Stimulated activated CD8-positive, alpha-beta memory T cell treated with anti-CD3 and anti-CD28 coated beads, Interleukin-12 subunit alpha, Interleukin-12 subunit beta, amount 100 ng/mL, for 4 hours (primary cell): ENCODE measurements around the gene STIM2.

ENCODE experiments used
- DNase-seq: peaks from one replicate; pipeline ENCODE4 v3.0.0-alpha.2; 2020; ENCODE audit warnings: low read depth

Gene STIM2

DNA sequence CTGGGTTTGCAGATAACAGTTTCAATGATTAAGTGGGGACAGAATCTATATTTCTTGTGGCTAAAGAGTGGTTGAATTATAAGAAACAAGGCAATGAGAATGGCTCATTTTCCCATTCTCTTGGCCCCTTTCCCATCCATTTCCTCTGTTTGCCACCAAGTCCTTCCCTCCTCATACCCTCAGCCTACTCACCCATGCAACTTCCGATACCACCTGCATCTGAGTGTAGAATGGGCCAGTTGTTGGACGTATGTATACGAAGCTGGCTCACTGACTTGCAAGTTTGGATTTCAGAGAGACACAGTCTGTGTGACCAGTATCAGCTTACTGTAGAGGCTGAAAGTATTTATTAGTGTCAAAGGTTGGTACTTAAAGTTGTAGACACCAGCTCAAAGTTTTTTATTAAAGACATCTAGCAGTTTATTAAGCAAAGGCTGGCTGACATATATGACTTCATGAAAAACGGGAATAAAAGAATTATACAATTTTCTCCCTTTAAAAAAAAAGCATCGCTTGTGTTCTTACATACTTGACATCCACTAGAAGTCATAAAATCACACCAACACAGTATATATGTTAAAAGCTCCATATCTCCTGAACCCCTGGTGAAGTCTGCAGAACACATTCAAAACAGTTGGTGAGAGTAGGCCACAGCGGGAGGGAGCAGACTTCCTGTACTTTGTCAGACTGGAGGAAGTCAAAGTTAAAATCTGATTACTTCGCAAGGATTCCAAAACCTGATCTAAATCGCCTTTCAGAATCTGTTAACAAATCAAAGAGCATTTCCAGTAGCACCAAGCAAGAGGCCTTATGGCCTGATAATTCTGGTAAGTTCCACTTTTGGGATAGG lies 22.4 kb upstream of the STIM2 start:
- DNase-seq, result no peak

GRCh38 chr4:26839016-26839415 lies 21.6 kb upstream of the STIM2 start:
- no peak for DNase-seq

DNA sequence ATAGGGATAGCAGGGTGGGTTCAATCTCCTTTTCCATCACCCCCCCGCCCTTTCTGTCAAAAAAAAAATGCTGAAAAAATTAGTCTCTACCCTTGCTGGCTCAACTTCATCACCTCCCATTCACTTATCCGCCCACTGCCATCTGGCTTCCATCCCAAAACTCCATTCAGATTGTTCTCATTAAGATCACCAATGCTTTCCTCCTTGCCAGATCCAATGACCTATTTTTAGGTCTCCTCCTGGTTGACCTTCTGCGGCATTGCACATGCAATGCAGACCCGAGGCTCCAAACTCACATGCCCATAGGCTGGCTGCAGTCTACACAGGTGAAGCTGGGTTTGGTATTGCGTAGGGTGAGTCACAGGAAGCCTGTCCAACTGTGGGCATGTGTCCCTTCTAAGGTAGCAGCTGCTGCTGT lies 21.1 kb upstream of the STIM2 start:
- no peak for DNase-seq

GRCh38 chr4:26840786-26841185 lies 19.9 kb upstream of the STIM2 start:
- no peak for DNase-seq

DNA sequence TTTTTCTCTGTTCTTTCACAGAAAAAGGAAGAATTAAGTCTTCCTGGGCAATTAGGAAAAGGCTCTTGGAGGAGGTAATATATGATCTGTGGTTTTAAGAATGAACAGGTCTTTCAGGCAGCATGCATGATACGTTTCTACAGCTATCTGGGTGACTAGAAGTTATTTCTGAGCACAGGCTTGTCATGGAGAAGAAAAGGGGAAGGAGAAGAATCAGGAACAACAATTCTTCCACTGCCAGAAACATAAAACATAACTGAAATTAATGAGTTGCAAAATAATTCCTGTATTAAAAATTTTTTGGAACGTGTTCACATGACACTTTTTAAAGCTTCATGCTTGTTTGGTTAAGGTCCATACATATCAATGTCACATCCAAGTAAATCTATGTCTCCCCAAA lies 17.7 kb upstream of the STIM2 start:
- no peak for DNase-seq

DNA sequence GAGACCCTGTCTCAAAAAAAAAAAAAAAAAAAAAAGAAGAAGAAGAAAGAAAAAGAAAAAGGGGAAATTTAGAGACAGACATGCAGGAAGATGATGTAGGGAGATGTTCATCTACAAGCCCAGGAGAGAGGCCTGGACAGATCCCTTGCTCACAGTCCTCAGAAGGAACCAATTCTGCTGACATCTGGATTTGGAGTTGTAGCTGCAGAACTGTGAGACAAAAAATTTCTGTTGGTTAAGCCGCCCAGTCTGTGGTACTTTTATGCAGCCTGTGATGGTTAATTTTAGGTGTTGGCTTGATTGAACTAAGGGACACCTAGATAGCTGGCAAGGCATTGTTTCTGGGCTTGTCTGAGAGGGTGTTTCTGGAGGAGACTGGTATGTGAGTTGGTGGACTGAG lies 10.1 kb upstream of the STIM2 start:
- no peak for DNase-seq

DNA sequence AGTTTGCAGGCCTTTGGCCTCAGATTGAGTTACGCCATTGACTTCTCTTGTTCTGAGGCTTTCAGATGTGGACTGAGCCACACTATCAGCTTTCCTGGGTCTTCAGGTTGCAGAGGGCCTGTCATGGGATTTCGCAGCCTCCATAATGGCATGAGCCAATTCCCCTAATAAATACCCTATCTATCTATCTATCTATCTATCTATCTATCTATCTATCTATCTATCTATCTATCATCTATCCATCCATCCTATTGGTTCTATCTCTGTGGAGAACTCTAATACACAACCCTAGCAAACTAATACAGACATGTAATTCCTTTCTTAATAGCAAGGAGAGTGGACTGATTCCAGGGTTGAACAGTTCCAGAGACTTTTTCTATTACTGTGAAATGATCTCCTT lies 9.5 kb upstream of the STIM2 start:
- DNase-seq, result no peak

DNA sequence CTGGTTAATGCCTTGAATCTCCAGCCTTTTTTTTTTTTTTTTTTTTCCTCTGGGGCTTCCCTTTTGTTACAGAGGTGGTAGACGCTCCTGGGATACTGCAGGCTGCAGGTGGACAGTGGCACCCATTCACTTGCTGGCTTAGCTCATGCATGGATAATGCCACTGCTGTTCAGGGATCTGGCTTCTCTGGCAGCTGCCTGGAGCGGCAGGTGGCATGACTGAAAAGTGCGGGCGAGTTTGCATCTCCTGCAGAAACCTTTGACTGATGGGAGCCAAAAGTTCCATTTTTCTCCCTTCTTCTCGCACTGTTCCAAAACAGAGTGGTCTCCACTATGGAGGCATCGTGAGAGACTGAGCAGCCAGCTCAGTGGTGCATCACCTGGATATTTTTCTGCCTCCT lies 5.9 kb upstream of the STIM2 start:
- DNase-seq, result no peak

GRCh38 chr4:26856906-26857277 lies 3.7 kb upstream of the STIM2 start:
- no peak for DNase-seq

DNA sequence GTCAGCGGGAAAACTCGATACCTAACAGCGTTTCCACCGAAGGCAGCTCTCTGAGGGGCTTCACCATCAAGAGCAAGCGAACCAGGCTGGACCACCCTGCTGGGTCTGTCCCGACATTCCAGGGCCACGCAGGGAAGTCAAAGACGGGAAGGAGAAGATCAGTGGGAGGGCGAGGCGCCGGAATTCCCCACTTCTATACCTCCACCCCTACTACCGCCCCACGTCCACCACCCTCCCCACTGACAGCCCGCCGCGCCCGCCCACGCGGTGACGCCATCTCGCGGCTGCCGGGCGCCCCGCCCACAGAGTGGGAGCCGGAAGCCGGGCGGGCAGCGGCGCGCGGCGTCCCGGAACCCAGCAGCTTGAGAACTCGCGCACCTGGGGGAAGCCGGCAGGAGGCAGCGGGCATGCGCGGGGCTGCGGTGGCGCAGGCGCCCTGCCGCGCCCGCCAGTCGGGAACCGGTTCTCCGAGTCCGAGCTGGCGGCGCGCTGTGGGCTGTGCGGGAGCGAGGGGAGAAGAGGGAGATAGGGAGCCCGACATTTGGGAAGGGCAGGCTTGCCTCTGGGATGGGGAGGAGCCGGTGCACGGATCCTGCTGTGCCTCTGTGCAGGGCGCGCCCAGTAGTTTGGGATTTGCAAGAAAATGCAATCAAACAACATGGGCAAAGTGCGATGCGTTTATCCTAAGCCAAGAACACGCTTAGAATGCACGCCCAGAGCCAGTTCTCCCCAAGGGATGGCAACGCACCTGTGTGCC lies 3.2 kb upstream of the STIM2 start:
- DNase-seq, result peak; percentile 94

DNA sequence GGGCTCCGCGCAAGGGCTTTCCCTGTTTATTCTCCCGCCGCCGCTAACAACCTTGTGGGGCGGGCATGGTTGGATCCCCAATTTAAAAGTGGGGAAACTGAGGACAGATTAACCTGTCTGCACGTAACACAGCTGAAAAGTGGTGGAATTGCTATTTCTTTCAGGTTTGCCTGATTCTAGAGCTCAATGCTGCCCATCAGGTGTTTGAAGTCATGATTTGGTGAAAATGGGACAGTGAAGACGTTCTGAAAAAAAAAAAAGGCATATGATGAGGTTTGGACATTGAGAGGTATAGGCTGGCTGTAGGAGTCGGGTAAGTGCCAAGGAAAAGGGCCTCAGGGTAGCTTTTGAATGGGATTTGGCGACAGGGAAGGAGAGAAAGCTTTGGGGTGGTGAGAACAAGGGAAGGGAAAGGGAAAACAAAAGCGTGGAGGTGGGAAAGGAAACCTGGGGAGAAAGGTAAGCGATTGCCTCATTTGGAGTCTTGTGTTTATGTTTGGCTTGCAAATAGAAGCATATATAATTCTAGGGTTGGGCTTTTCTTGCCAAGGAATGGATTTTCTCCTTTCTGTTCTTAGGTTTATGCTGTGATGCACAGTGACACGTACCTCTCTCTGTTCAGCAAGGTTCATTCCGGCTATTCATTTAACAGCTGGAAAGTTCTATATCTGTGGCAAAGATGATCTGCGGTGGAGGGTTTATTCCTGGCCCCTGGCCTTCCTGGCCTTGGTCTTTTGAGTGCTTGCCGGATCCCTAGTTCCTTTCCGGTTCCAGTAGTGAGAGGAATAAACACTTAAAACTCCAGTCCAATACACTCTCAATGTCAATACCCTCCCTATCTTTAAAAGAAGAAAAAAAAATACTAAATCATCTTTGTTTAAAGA lies 2.4 kb upstream of the STIM2 start:
- no peak for DNase-seq

DNA sequence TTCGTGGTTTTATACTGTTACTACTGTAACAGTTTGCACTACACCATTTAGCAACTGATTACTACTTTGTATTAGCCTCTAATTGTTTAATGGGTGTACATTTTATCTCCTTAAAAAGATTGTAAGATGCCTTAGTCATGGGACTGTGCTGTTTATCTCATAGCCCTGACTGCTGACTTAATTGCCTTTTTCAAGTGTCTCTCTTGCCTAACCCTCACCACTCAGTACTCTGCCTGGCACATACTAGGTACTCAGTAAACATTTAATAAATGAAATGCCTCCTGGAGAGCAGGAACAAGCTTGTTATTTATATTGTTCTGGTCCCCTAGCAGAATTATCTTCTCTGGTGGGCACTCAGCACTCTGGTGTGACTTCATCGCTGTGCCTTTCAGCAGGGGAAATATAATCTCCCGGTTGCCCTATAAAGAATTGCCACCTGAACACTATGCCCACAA lies 1.7 kb upstream of the STIM2 start:
- DNase-seq, result no peak

GRCh38 chr4:26859762-26860156 lies 882 bp upstream of the STIM2 start:
- DNase-seq, result no peak

DNA sequence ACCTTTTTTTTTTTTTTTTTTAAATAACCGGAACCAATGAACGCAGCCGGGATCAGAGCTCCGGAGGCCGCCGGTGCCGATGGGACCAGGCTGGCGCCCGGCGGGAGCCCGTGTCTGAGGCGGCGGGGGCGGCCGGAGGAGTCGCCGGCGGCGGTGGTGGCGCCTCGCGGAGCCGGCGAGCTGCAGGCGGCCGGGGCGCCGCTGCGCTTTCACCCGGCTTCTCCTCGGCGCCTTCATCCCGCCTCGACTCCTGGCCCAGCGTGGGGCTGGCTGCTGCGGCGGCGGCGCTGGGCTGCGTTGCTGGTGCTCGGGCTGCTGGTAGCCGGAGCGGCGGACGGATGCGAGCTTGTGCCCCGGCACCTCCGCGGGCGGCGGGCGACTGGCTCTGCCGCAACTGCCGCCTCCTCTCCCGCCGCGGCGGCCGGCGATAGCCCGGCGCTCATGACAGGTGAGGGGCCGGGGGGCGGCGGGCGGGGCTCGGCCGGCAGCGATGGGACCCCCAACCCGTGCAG lies 337 bp downstream of the STIM2 start:
- peak; percentile 37 for DNase-seq

- DNase-seq, result peak; percentile 60
These were observed 969 bp downstream of the STIM2 start for GRCh38 chr4:26861434-26862186.

GRCh38 chr4:26862381-26862915 lies 1.8 kb downstream of the STIM2 start:
- DNase-seq, result no peak

GRCh38 chr4:26863512-26863911 lies 2.9 kb downstream of the STIM2 start:
- DNase-seq, result no peak

GRCh38 chr4:26864899-26865298 lies 4.3 kb downstream of the STIM2 start:
- no peak for DNase-seq

DNA sequence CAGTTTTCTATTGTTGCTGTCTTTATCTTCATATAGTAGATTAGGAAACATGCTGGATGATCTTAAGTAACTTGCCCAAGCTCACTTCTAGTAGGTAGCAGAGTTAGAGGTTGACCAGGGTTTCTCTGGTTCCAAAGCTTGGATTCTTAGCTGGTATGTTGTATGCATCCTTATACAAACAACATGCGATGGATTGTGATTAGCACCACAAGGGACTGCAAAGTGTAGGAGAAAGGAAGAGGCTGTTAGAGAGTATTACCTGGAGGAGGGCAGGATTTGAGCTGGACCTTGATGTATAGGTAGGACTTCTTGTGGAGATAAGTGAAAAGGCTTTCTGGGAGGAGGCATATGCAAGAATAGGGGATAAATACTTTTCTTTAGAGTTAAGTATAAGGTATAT lies 5.6 kb downstream of the STIM2 start:
- DNase-seq, result no peak

DNA sequence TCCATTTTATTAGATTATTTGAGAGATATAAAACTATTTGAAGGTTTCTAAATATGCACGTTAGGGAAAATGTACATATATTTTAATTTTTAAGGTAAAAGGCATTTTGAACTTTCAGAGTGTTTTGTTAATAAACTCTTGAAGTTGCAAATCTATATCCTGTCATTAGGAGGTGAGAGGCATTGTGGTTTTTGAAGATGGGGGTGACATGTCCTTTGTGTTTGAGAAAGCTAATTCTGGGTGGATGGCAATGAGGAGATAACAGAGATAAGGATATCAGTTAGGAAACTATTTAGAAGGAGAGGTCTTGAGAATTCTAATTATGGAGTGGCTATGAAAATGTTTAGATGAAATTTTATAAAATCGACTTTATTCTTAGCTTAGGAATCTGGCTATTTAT lies 6.1 kb downstream of the STIM2 start:
- DNase-seq, result no peak
